Frontal cortex (tissue), 4 donors: Measurements from ENCODE around the gene SLAMF6. TPM values are rescaled to one million over a fixed set of nuclear protein-coding genes. Genes with fewer than 3 reads are reported as not detected.
"Not testable (repeated sequence)": the region's sequence is repeated elsewhere in the genome, so short reads cannot be mapped to it uniquely, and the experiment has no call there.

Experiments used
- DNase-seq, 2 donors: peaks; one replicate each; pipeline ENCODE4 v3.0.0; 2012; ENCODE audit warnings: low spot score in 2 of 2
- FAIRE-seq: peaks from 2 replicates; lab custom pipeline; 2012; peaks lifted over from hg19 to GRCh38; lab: Jason Lieb, UNC
- total RNA-seq: library from RNA; depleted of rRNA; stranded (reverse); fragments of >200 nt; gene quantifications from one replicate; pipeline ENCODE4 v1.2.3, GENCODE V29; 2014
- donor health status: control.
- donor health status: control.
- donor health status: control.

Gene SLAMF6
- total RNA-seq, 1 donor from 2014 or later: under 0.01 TPM

DNA sequence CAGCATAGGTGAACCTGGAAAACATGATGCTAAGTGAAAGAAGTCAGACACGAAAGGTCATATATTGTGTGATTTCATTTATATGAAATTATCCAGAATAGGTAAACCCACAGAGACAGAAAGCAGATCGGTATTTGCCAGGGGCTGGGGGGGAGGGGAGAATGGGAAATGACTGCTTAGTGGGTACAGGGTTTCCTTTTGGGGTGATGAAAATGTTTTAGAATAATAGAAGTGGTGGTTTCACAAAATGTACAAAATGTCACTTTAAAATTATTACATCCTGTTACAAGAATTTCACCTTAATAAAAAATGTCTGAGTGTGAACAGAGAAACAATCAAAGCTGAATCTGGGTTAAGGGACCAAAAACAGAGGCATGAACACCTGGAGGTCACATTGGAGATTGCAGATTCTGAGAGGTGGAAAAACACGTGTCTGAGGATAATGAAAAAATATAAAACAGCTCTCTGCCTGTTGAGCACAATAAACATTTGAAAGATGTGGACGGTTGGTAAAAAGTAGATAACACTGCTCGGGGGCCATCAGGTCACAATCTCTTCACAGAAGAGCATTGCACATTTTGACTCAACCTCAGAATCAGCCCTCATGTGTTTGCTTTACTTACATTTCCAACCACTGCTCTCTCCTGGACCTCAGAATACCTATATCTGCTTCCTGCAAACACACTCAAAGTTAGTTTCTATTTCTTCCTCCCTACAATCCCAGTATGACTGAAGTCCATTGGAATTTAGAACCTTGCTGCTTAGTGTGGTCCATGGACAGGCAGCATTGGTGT lies 3.2 kb downstream of the SLAMF6 start:
- FAIRE-seq (no peak), DNase-seq (no peak)

DNA sequence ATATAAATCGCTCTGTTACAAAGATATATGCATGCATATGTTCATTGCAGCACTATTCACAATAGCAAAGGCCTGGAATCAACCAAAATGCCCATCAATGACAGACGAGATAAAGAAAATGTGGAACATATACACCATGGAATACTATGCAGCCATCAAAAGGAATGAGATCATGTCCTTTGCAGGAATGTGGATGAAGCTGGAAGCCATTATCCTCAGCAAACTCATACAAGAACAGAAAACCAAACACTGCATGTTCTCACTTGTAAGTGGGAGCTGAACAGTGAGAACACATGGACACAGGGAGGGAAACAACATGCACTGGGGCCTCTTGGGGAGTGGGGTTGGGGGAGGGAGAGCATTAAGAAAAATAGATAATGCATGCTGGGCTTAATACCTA lies 5.5 kb downstream of the SLAMF6 start:
- not testable (repeated sequence) for FAIRE-seq, DNase-seq

DNA sequence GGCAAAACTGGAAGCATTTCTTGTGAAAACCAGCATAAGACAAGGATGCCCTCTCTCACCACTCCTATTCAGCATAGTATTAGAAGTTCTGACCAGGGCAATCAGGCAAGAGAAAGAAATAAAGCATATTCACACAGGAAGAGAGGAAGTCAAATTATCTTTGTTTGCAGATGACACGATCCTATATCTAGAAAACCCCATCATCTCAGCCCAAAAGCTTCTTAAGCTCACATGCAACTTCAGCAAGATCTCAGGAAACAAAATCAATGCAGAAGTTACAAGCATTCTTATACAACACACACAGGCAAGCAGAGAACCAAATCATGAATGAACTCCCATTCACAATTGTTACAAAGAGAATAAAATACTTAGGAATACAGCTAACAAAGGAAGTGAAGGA lies 7.1 kb downstream of the SLAMF6 start:
- not testable (repeated sequence) for FAIRE-seq

GRCh38 chr1:160504651-160505050 lies 18.4 kb downstream of the SLAMF6 start:
- FAIRE-seq: no peak
- DNase-seq: no peak

More for the DNA sequence above, 7.1 kb downstream of the SLAMF6 start:
- not testable (repeated sequence) for DNase-seq

- FAIRE-seq: no peak
- no peak for DNase-seq
These were observed 20.0 kb downstream of the SLAMF6 start for GRCh38 chr1:160503087-160503486.

DNA sequence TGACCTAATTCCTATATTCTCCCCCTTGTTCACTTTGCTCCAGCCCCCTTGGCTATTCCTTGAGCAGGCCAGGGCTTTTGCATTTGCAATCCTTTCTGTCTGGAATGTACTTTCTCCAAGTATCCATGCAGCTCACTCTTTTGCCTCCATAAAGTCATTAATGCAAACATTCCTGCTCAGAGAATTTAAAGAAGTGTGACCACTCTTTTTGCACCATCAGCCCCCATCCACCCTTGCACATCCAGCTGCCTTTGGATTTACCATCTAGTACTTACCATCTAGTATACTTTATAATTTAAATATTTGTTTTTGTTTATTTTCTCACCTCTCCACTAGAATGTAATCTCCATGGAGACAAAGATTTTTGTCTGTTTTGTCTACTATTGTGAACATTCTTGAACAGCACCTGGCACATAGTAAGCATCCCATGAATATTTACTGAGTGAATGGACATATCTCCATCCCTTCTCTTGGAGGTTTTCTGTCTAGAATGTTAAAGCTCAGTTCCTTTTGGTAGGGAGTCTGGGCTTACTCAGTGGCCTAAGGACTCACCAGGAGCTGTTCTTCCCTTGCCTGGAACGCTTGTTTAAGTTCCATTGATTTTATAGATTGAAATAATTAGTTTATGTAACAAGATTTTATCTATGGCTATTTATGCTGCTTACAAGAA lies 22.6 kb downstream of the SLAMF6 start:
- FAIRE-seq (no peak), DNase-seq (no peak)

GRCh38 chr1:160499631-160500030 lies 23.4 kb downstream of the SLAMF6 start:
- DNase-seq: no peak
- no peak for FAIRE-seq

DNA sequence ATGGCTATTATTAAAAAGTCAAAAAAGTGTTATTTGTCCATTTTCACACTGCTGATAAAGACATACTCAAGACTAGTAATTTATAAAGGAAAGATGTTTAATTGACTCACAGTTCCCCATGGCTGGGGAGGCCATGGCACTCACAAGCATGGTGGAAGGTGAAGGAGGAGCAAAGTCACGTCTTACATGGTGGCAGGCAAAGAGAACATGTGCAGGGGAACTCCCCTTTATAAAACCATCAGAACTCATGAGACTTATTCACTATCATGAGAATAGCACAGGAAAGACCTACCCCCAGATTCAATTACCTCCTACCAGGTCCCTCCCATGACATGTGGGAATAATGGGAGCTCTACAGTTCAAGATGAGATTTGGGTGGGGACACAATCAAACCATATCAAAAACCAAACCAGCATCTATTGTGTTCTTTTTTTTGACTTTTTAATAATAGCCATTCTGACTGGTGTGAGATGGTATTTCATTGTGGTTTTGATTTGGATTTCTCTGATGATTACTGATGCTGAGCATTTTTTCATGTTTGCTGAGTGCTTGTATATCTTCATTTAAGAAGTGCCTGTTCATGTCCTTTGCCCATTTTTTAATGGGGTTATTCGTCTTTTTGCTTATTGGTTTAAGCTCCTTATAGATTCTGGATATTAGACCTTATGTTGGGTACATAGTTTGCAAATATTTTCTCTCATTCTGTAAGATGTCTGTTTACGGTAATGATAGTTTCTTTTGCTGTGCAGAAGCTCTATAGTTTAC lies 24.6 kb downstream of the SLAMF6 start:
- DNase-seq, FAIRE-seq: not testable (repeated sequence)

- FAIRE-seq: no peak
These were observed 26.7 kb downstream of the SLAMF6 start for GRCh38 chr1:160496334-160496733.

GRCh38 chr1:160494620-160495019 lies 28.4 kb downstream of the SLAMF6 start:
- FAIRE-seq: no peak
- no peak for DNase-seq

More at GRCh38 chr1:160496334-160496733, 26.7 kb downstream of the SLAMF6 start:
- no peak for DNase-seq

- DNase-seq (no peak), FAIRE-seq (no peak)
These were observed 30.4 kb downstream of the SLAMF6 start for GRCh38 chr1:160492617-160493016.

- no peak for DNase-seq
- FAIRE-seq: no peak
These were observed 31.1 kb downstream of the SLAMF6 start for GRCh38 chr1:160491981-160492380.

DNA sequence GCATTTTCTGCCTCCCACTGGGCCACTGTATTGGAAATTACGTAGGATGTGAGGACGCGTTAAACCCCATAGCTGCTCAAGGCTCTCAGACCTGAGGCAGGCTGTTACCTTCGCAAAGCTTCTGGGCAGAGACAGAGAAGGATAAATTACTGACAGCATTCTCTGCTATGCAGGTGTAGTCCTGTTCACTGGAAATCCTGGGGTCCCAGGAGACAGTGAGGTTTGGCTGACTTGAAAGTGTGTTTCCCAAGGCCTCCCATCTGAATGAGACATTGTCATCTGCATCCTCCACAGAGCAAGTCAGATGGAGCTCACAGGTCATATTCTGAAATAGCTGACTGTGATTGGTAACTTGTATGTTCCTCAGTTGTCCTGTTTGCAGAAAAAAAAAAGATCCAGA lies 32.0 kb downstream of the SLAMF6 start:
- FAIRE-seq: no peak
- no peak for DNase-seq

DNA sequence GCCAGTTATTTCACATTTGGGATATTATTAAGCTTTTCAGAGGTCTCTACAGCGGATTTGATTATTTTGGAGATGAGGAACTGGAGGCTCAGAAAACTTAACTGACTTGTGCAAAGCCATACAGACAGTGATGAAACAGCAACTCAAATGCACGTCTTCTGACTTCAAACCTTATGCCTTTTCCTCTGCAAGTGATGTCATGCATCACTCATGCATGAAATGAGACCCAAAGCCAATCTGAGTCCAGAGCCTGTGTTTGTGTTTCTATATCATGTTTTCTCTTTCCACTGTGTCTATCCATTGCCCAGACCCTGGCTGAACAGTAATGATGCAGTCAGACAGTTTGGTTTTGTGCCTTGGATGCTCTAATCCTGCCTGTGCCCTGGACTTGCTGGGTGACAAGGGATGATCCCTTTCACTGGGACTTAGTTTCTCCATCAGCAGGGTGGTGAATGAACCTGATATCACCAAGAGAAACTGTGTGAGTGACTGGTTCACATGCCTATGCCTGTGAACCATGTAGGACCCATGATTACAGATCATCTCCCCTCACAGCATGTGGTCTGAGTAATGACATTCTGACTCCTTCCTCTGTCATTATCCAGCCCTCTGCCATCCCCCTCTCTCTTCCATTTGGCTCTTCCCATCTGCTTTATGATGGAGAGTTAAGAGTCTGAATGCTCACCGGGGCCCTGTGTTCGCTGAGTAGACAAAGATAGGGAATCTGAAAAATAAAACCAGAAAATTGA lies 33.4 kb downstream of the SLAMF6 start:
- DNase-seq (no peak), FAIRE-seq (no peak)

GRCh38 chr1:160488347-160489058 lies 34.6 kb downstream of the SLAMF6 start:
- FAIRE-seq (no peak), DNase-seq (no peak)

DNA sequence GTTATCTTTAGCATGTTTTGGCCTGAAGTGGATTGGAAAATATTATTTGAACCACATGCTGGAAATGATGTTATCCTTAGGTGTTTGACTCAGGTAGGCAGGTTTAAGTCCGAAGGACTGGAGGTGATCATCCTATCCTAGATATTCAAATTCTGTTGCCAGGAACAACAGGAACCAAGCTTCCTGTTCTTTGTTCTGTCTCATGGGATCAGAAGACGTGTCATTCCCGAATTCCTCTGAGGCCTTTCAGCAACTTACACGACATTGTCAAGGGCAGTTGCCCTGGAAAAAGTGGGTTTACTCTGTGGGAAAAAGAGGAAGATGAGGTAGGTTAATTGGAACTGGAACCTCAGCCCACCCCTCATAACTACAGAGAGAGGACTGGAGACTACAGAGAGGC lies 36.6 kb downstream of the SLAMF6 start:
- FAIRE-seq (no peak), DNase-seq (no peak)

DNA sequence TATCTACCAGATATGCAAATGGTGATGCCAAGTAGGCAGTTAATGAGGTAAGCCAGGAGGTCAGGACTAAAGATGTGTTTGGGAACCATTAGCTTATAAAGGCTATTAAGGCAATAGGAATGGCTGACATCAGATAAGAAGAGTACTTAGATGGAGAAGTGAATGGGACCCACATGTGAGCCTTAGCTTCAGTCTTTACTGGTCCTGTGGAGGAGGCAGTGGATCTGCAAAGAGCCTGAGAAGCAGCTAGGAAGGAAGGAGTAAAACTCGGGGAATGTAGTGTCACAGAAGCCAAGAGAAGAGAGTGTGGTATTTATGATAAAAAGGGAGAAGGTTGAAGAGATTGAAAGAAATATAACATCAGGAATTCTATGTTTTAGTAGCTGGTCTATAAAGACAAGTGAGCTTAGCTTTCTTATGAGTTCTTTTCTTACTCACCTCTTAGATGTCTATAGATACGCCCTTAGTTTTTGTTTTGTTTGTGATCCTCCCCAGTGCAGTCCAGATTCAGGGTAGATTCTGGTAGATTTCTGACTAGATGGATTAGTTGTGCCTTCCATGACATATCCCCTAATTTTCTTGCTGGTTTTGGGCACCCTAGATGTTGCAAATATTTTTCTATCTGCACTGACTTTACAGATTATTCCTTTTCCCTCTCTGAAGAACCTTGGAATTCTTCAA lies 39.4 kb downstream of the SLAMF6 start:
- FAIRE-seq: no peak

GRCh38 chr1:160481979-160482596 lies 41.0 kb downstream of the SLAMF6 start:
- FAIRE-seq: no peak
- DNase-seq: no peak

More for the DNA sequence above, 39.4 kb downstream of the SLAMF6 start:
- no peak for DNase-seq
